ENCODE results near the gene ATP11A. TPM values are rescaled to one million over a fixed set of nuclear protein-coding genes. Genes with fewer than 3 reads are reported as not detected.

The ATP11A gene
- total RNA-seq, 1 experiment from 2014 or later = 80.4 TPM

GRCh38 chr13:112648966-112649690 is 40.7 kb upstream of the ATP11A start:
- CTCF ChIA-PET = no interaction called here
- no peak for ATAC-seq
- POLR2A ChIA-PET = no interaction called here
- Histone ChIP-seq H3K4me2 (ENCODE audit: low read length) (no peak overlapping the region), H3K4me3 (replicated peaks in 1 of 2; ENCODE audit: low read depth in 1 of 2, low read length in 2 of 2) (no peak overlapping the region), H3K9me3 (ENCODE audit: control insufficient read depth in 1 of 2, insufficient read depth in 1 of 2, low read depth in 1 of 2, low read length in 2 of 2) (no peaks in the 10 kb centered on the region), H3K9ac (ENCODE audit: low read length) (no peak overlapping the region), H3K9me2 (ENCODE audit: insufficient read depth) (no peaks in the 10 kb centered on the region), H4K20me1 (ENCODE audit: insufficient read depth) (no peaks in the 10 kb centered on the region), H3K79me2 (ENCODE audit: insufficient read depth, low read length) (no peaks in the 10 kb centered on the region), H3K4me1 (ENCODE audit: control insufficient read depth in 1 of 2, insufficient read depth in 2 of 2, low read length in 2 of 2) (no peaks in the 10 kb centered on the region), H3K27ac (ENCODE audit: low read depth, low read length) (no peak overlapping the region), H2AFZ (ENCODE audit: low read depth, low read length, poor library complexity, severe bottlenecking) (no peak overlapping the region), H3K36me3 (ENCODE audit: control insufficient read depth in 1 of 2, insufficient read depth in 2 of 2, low read length in 2 of 2) (no peaks in the 10 kb centered on the region), H3K27me3 (ENCODE audit: insufficient read depth, low read length) (no peaks in the 10 kb centered on the region)
- BruUV-seq (replicated peaks) = no TSS peak
- no peak for DNase-seq (ENCODE audit: low read depth, low spot score)
- RAD21 ChIA-PET (ENCODE audit: low non-redundant PET in 1 of 2, low total read pairs in 2 of 2, uncharacterized antibody in 2 of 2, unreplicated experiment in 2 of 2) = no interaction called here
- TF ChIP-seq EZH2 (IDR thresholded peaks at IDR 0.05) (no peak), CEBPB (IDR thresholded peaks at IDR 0.05; ENCODE audit: low read depth) (no peak), EZH2phosphoT487 (IDR thresholded peaks at IDR 0.05; ENCODE audit: borderline replicate concordance) (no peak), EGR1 (IDR thresholded peaks at IDR 0.05; ENCODE audit: low read depth) (no peak), ZNF274 (IDR thresholded peaks at IDR 0.05; ENCODE audit: low read depth, low read length) (no peak)
- intact Hi-C loops (cut with micrococcal nuclease) = no loop called here

GRCh38 chr13:112651311-112651710 is 38.5 kb upstream of the ATP11A start:
- DNase-seq (ENCODE audit: low read depth, low spot score) (no peak), ATAC-seq (no peak)
- Histone ChIP-seq H3K4me1 (ENCODE audit: control insufficient read depth in 1 of 2, insufficient read depth in 2 of 2, low read length in 2 of 2) (no peaks in the 10 kb centered on the region), H3K27ac (ENCODE audit: low read depth, low read length) (no peak overlapping the region), H3K4me2 (ENCODE audit: low read length) (no peak overlapping the region), H3K79me2 (ENCODE audit: insufficient read depth, low read length) (no peaks in the 10 kb centered on the region), H3K36me3 (ENCODE audit: control insufficient read depth in 1 of 2, insufficient read depth in 2 of 2, low read length in 2 of 2) (no peaks in the 10 kb centered on the region), H4K20me1 (ENCODE audit: insufficient read depth) (no peaks in the 10 kb centered on the region), H3K9me2 (ENCODE audit: insufficient read depth) (no peaks in the 10 kb centered on the region), H3K9me3 (ENCODE audit: control insufficient read depth in 1 of 2, insufficient read depth in 1 of 2, low read depth in 1 of 2, low read length in 2 of 2) (no peaks in the 10 kb centered on the region), H3K4me3 (replicated peaks in 1 of 2; ENCODE audit: low read depth in 1 of 2, low read length in 2 of 2) (no peak overlapping the region), H3K9ac (ENCODE audit: low read length) (no peak overlapping the region), H2AFZ (ENCODE audit: low read depth, low read length, poor library complexity, severe bottlenecking) (no peak overlapping the region), H3K27me3 (ENCODE audit: insufficient read depth, low read length) (no peaks in the 10 kb centered on the region)
- RAD21 ChIA-PET (ENCODE audit: low non-redundant PET in 1 of 2, low total read pairs in 2 of 2, uncharacterized antibody in 2 of 2, unreplicated experiment in 2 of 2) = no interaction called here
- intact Hi-C loops (cut with micrococcal nuclease) = no loop called here
- POLR2A ChIA-PET = no interaction called here
- CTCF ChIA-PET = interaction anchor here (1.1 kb wide), 1 partner anchor 11 kb away, joined by 6 read pairs; no protein-coding TSS in a partner anchor
- BruUV-seq (replicated peaks) = no TSS peak
- TF ChIP-seq POLR2AphosphoS5 (IDR thresholded peaks at IDR 0.05; ENCODE audit: low read depth, low read length) = no peak
- no peak for TF ChIP-seq SRF (IDR thresholded peaks at IDR 0.05; ENCODE audit: low read depth)
- no peak for TF ChIP-seq REST (IDR thresholded peaks at IDR 0.05; ENCODE audit: low read depth)
- TF ChIP-seq ZBTB33 (IDR thresholded peaks at IDR 0.05; ENCODE audit: extremely low read depth, insufficient replicate concordance, low read length) = no peak
- no peak for TF ChIP-seq CEBPB (IDR thresholded peaks at IDR 0.05; ENCODE audit: low read depth)
- no peak for TF ChIP-seq CTCF (IDR thresholded peaks at IDR 0.05 in 2 of 3, conservative IDR thresholded peaks at IDR 0.05 in 1 of 3; ENCODE audit: borderline replicate concordance in 1 of 3, insufficient read depth in 1 of 3, low read depth in 2 of 3, low read length in 2 of 3)
- no peak for TF ChIP-seq JUND (IDR thresholded peaks at IDR 0.05)
- no peak for TF ChIP-seq RAD21 (IDR thresholded peaks at IDR 0.05; ENCODE audit: low read depth)
- no peak for TF ChIP-seq ZFX (IDR thresholded peaks at IDR 0.05)

Data from HCT116 (cell line).